RPMI8226 (cell line): ENCODE measurements around the gene ALAD.
"Not testable (repeated sequence)": the region's sequence is repeated elsewhere in the genome, so short reads cannot be mapped to it uniquely, and the experiment has no call there.

Source experiments
- DNase-seq: peaks from one replicate; pipeline ENCODE4 v3.0.0-alpha.2; 2015

ALAD gene

DNA sequence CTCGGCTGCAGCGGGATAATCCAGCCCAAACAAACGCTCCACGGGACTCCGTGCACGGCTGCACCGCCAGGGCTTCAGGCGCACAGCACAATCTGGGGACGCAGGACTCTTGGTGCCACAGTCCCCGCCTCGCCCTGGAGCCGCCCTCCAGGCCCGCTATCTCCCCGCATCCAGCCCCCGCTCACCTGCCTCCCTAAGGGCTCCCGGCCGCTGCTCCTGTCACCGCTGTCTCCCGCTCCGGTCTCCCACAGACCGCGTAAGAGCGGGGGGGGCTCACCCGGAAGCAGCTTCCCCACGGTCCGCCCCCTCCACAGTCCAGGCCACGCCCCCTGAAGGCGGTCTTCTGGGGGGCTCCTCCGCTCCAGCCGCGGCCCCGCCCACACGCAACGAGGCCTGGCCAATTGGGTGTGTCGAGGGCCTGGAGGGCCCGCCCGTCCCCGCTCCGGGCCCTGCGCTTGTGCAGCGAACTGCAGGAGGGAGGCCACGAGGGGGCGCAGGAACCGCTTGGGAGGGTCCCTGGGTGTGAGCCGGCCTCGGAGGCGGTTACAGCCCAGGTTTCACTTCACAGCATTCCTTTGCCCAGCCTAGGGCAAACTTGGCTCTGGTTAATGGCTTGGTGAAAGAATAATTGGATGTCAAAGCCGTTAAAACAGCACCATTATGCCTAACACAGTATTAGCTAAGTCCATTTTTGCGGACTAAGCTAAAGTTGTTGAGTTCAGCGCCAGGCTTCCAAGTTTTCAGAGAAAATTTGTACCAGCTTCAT, at the start of gene ALAD:
Gene ALAD, minus strand, starts transcription at position 258 of the 766 bp plus-strand sequence. CDS start 7,725 bp downstream, outside the sequence.
- peak; percentile 98 for DNase-seq

DNA sequence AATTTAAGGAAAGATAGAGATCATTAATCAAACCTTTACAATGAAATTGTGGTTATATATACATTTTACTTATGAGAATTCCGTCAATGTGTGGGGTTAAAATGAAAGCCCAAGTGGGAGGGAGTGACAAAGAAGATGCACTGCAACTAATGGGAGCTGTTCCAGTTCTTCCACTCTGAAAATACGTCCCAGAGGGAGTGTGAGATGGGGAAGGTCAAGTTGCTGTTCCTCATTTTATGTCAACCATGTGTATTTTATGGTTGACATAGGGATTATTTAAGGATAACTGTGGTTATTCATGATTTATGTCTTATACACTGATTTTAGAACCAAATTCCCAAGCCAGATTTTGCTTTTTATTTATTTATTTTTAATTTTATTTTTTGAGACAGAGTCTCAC, 48.3 kb upstream of the ALAD start:
- no peak for DNase-seq

DNA sequence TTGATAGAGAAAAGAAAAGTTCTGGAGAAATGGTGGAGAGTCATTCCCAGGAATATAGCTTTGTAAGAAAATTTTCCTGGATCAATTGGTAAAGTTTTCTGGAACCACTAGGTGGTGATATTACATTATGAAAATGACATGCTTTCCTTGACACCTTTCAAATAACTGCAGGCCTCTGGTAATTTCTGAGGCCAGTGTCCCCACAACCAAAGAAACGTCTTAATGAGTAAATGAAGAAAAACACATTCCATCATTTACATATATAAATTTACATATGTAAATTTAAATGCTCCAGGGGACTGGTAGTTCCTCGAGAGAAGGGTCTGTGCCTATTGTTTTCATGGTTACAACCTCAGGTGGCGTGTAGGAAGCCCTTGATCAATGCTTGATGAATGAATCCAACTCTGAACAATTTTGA, 45.2 kb upstream of the ALAD start:
- DNase-seq: no peak

DNA sequence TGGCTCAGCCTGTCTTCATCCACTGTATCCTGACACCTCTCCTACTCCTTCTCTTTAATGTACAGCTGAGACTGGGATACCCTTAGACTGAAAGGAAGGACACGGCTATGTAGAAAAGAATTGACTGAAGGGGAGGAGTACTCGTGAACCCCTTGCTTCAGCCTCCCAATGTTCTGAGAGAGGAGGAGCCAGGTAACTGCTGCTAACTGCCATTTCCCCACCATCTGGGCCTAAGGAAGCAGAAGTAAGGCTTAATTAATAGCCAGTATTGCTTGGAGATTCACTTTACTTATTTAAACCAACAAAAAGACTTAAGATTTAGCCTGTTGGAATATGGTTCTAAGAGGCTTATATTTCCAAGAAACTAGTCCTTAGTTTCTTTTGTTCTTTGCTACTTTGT, 43.7 kb upstream of the ALAD start:
- no peak for DNase-seq

DNA sequence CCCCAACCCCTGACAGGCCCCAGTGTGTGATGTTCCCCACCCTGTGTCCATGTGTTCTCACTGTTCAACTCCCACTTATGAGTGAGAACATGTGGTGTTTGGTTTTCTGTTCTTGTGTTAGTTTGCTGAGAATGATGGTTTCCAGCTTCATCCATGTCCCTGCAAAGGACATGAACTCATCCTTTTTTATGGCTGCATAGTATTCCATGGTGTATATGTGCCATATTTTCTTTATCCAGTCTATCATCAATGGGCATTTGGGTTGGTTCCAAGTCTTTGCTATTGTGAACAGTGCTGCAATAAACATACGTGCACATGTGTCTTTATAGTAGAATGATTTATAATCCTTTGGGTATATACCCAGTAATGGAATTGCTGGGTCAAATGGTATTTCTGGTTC, 36.6 kb upstream of the ALAD start:
- not testable (repeated sequence) for DNase-seq

DNA sequence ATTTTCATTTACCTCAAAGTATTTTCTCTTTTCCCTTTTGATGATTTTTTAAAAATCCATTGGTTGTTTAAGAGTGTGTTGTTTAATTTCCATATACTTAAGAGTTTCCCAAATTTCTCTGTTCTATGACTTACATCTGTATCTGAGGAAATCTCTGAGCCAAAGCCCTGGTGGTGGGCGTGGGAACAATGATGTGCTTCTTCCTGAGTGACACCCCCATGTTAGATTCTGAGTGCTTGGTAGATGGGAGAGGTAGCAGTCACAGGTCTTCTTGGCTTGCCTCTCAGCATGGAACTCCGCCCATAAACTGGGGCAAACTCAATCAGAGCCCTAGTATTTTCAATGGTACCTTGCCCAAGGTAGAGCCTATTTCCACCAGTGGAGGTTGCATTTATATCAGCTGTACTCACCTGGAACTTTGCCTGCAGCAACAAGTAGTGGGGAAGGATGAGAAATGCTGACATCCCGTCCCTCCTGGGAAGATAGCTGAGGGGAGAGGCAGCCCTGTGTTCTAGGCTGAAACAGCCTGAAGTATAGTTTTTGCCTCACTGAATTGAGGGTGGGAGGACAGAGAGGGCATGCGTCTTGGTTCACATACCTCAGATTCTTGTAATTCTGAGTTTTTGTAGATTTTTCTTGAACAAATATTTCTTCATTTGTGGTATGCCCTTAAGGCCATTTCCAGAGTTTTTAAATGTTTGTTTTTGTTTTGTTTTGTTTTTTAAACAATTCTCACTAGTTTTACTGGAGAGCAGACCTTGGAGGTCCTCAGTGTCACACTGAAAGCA, 35.8 kb upstream of the ALAD start:
- DNase-seq: no peak

DNA sequence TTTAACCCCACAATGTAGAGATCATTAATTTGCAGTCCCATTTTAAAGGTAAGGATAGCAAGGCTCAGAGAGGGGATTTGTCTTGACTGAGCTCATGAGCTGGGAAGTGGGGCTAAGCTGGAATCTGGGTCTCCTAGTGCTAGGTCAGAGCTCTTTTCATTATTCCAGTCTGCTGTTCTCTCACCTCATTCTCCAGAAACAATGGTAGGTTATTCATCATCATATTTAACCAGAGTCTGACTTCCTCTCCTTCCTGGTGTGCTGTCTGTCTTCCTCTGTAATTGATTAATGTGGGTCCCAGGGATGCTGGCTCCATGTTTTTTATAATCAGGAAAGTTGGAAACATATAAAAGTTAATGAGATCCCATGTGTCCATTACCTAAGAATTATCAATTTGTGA, 30.1 kb upstream of the ALAD start:
- DNase-seq: no peak

DNA sequence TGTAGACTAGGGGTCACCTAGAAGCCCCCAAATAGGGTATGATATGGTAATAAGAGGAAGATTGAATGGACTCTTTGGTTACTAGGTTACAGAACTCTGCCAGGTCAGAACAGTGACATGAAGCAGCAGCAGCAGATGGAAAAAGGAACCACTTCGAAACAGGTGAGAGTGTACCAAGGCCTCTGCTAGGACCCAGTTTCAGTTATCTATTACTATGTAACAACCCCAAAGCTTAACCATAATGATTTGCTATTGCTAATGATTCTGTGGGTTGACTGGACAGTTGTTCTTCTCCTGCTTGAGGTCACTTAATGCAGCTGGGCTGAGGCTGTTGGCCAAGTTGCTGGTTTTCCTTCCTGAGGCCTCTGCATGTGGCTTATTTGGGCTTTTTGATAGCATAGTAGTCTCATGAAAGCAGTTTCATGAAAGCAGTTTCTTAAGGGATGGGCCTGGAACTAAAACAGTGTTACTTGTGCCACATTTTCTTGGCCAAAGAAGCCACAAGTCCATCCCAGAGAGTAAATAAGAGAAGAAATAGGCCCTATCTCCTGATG, 27.1 kb upstream of the ALAD start:
- DNase-seq: no peak

DNA sequence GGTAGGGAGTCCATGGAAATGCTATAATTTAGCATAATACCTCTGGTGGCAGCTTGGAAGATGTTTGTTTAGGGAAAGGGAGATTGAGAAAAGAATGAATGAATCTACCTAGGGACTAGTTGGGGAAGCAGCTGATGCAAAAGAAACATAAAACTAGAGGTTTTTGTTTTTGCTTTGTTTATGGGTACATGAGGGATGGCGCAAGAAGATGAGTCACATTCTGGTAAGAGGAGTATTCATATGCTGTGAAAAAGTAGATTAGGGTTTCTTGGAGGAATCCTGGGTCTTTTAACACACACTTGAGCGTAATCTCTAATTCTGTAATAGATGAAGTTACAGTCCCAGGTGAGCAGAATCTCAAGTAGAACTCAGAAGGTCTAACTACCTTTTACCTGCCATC, 26.5 kb upstream of the ALAD start:
- DNase-seq: no peak

DNA sequence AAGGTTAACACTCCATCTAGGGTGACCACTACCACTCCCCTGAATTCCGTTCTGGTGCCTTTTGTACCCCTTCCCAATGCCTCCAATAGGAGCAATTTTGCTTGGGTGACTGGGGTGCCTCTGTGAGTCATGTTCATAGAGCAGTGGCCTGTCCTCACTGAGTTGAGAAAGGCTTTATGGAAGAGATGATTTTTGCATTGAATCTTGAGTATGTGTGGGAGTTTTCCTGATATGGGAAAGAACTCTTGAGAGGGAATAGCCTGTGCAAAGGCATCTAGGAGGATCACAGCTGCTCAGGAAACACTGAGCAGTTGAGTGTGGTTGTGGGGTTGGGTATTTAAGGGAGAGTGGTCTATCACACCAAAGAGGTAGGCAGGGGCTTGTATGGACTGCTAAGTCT, 25.6 kb upstream of the ALAD start:
- DNase-seq: no peak

DNA sequence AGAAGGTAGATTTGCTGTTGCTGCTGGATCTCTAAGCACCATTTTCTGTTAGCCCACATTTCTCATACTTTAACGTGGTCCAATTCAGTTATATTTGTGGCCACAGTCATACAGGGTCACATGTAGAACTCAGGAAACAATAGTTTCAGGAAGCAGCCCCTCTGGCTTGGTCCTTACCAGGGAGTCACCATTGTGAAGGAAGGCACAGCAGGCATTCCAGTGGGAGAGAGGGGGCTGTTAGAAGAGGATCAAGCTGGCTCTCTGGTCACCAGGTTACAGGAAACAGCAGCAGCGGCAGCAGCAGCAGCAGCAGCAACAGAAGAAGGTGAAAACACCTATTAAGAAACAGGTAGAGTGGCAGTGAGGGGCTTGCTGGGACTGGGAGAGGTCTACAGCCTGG, 24.0 kb upstream of the ALAD start:
- no peak for DNase-seq

DNA sequence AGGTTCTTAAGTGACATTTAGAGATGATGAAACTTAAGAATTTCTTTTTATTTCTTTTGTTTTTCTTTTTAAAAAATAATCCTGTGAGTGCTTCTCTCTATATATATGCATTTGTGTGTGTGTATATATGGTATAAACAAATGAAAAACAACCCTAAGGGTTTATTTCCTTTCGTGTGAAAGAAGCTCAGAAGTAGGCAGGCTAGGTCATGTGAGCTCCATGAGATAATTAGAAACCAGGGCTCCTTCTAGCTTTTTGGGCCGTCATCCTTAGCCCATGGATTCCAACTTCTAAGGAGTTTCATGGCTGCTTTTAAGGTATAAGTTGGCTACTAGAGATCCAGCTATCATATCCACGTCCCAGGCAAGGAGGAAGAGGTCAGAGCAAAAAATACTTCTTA, 20.6 kb upstream of the ALAD start:
- no peak for DNase-seq

DNA sequence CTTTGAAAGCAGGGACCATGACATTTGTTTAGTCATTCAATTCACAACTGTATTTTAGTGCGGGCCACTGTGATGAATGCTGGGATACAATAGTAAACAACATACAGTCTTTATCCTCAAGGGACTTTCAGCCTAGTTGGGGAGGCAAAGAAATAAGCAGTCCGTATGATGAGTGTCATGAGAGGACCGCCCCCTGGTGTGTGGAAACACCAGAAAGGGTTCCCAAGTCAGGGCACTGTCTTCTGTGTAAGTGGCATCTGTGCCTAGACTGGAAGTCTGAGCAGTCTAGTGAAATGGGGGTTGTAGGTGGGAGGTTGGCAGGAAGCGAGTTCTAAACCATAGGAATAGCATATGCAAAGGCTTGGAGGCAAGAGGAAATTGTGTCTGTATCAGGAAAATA, 16.3 kb upstream of the ALAD start:
- no peak for DNase-seq

DNA sequence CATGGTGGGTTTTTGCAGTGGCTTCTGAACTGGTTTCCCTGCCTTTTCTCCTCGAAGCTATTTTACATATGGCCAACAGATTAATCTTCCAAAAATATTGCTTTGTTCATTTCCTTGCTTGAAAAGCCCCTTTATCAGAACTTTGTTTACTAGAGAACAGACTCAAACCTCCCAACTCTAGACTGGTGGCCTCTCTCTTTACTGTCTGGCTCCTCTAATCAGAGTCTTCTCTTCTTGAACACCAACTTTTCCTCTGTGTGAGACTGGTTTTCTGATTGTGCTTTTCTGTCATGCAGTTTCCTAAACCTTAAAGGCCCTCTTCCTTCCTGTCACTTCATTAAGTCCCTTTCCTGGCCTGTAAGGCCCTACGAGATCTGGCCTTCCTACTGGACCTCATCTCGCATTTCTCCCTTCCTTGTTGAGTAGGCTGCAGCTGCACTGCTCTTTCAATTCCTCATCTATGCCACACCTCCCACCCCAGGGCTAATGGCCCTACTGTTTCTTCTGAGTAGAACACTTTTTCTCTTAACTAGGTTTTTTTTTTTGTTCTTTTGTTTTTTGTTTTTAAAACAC, 15.2 kb upstream of the ALAD start:
- DNase-seq: peak; percentile 71

DNA sequence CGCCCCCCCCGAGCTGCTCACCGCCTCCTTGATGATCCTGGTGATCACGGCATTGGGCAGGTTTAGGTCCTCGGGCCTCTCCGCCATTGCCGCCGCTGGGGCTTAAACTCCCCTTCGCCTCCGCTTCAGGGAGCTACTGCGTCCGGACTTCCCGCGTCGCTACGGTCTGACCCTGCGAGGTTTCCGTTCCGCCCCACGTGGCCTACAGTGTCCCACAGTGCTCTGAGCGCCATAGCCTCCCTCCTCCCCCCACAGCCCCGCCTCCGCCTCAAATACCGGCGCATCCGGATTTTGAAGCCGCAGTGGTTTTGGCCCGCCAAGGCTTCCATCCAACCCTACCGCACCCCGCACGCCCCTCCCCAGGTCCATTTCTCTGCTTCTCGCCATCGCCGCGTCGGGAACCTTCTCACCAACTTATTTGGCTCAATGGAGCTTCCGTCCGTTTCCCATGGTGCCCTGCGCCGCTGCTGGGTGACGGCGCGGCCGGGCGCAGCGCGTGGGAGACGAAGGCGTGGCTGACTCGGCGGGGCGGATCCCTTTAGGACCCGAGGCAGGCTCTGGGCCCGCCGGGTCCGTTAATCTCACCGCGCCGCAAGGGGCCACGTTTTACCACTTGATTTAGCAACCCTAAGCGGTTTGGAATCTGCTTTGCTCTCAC, 9.3 kb upstream of the ALAD start, which contains the start of the genes C9orf43 and POLE3:
Gene C9orf43, plus strand, starts transcription at position 541 of the 658 bp plus-strand sequence. CDS start 2,747 bp downstream, outside the sequence.
Gene POLE3, minus strand, starts transcription at position 469 of the 658 bp plus-strand sequence. Its CDS starts 382 bp downstream, at position 87.
- DNase-seq: peak; percentile 93

DNA sequence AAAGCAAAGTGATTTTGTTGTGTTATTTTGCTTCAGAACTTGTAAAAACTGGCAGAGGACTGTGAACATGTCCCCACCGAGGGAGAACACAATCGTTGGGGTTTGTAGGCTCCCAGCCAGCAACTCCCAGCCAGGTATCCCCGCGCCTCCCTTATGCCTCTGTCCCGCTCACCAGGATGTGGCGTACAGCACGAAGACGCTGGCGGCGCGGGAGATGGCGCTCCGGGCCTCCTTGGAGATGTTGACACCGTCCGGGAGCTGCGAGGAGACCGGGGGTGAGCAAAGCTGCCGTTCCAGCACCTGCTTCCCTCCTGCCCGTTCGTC, 8.8 kb upstream of the ALAD start:
- no peak for DNase-seq

DNA sequence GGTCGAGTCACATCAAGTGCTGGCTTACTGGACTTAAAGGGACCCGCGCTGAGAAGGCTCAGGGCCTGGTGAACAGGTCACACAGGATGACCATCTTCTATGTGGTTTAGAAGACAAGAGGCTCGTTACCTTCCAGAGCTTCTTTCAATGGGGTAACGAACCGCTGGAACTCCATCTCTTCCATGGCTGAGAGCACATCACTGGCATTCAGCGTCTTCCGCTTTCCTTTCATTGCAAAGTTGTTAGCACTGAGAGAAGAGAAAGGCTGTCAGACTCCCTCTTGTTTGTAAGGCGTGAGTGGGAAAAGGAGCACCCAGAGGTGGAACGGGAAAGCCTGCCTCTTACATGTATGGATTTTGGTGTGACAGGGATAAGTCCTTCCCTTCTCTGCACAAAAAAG, 8.4 kb upstream of the ALAD start:
- no peak for DNase-seq

DNA sequence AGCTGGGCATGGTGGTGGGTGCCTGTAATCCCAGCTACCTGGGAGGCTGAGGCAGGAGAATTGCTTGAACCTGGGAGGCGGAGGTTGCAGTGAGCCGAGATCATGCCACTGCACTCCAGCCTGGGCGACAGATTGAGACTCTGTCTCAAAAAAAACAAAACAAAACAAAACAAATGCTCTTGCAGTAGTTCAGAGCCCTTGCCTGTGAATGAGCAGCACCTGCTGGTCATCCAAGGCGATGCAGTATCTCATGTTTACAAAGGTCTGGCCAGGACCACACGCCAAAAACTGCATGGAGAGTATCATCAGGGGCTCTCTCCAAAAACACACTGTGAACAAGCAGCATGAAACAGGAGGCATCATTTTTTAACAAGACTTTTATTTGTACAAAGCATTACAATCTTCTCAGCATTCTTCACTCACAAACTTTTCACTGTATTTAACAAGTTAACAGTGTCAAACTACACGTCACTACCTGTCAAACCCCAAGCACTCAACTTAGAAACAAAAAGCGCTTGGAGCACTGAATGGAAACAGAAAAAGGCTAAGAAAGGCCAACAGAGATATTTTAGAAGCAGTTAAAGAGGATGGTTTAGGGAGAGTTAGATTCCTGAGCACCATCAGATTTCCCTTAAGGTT, 5.9 kb upstream of the ALAD start:
- DNase-seq: peak; percentile 66

DNA sequence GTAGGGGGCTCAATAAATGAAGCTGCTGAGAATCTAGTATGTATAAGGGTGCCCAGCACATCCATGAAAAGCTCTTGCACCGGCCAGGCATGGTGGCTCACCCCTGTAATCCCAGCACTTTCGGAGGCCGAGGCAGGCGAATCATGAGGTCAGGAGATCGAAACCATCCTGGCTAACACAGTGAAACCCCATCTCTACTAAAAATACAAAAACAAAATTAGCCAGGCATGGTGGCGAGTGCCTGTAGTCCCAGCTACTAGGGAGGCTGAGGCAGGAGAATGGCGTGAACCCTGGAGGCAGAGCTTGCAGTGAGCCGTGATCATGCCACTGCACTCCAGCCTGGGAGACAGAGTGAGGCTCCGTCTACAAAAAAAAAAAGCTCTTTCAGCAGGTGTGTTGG, 5.3 kb upstream of the ALAD start:
- not testable (repeated sequence) for DNase-seq

DNA sequence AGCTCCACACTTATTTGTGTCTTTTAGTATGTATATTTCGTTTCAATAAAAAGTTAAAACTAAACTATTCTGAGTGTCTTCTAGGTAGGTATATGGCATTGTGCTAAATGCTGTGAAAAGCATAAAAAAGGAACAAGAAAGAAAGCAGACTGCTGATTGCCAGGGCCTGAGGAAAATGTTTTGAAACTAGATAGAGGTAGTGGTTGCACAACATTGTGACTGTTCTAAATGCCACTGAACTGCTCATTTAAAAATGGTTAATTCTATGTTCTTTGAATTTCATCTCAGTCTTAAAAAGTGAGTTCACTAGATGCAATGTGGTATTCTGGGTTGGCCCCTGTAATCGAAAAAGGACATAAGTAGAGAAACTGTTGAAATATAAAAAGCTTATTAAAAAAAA, 2.6 kb upstream of the ALAD start:
- DNase-seq: no peak

DNA sequence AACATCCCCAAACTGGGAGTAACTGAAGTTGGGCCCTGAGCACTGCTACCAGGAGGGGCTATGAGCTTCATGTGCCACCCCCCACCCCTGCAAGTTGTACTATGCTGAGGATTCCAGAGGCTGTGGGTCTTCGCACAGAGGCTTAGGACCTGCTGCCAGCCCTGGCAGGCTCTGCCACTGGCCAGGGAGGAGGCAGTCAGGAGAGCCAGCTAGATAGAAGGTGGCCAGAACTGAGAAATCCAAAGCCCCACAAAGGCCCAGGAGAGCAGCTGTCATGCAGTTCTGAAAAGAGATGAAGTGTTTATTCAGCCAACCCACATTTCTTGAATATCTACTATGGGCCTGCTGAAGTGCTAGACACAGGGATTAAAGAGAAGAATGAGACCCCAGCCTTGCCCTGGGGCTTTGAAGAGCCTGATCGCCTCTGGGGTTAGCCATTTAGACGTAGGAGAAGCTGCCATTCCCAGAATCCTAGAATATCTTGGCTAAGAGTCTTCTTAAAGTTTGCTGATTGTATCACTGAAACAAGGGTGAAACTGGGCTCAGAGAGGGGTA, 1.4 kb downstream of the ALAD start:
- no peak for DNase-seq

DNA sequence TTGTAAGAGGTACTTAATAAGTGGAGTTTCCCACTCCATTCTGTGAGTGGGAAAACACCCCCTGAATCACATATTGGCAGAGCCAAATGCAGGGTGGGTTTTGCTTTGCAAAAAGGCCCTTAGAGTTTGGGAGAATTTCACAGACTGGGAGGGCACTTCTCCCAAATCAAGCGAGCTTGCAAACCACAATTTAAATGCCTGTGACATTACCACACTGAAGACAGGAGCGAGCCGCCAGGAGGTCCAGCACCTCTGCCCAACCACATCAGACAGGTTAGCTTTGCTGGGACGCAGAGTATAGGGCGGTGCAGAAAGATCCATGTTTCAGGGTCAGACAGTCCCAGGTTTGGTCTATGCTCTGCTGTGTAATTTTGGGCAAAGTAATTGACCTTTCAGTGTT, 2.3 kb downstream of the ALAD start:
- no peak for DNase-seq
